SU-DHL-6 (cell line): Measurements from ENCODE around the gene EPHA8.

ENCODE experiments used
- CTCF ChIP-seq: fragments of 200-600 bp; sonication (generic); IDR thresholded peaks from one replicate; pipeline ENCODE4 v1.5.1; 2017; ENCODE audit warnings: antibody characterized with exemption, mild to moderate bottlenecking, low read length, moderate library complexity; ENCODE audit not compliant: insufficient read depth, poor library complexity, severe bottlenecking
- EZH2phosphoT487 ChIP-seq: fragments of 200-600 bp; sonication (generic), shearing (Covaris generic); conservative IDR thresholded peaks from 2 replicates; pipeline ENCODE4 v1.6.1; 2018; ENCODE audit warnings: mild to moderate bottlenecking, antibody characterized with exemption, low read length, moderate library complexity, mixed read lengths

DNA sequence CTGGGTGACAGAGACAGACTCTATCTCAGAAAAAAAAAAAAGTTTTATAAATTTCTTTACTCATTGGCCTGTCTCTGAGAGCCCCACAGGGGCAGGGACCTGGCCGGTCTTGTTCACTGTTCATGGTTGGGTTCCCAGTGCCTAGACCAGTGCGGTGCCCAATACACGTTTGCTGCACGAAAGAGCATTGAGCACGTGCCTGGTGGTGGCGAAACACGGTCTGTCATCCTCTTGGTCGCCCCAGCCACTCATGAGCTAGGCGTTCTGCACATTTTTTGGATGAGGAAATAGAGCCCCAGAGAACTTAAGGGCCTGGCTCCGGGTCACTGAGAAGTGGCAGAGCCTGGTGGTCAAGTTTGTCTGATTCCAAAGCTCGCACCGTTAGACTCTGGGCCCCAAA, 18.7 kb upstream of the EPHA8 start:
- no peak for TF ChIP-seq CTCF
- TF ChIP-seq EZH2phosphoT487, result no peak
